Glomerular endothelial cell (primary cell): ENCODE data around the gene CCDC200. TPM values are rescaled to one million over a fixed set of nuclear protein-coding genes. Genes with fewer than 3 reads are reported as not detected.
"Not testable (repeated sequence)": the region's sequence is repeated elsewhere in the genome, so short reads cannot be mapped to it uniquely, and the experiment has no call there.

Experiments
- DNase-seq: peaks from one replicate; pipeline ENCODE4 v3.0.0-alpha.2; 2011; ENCODE audit warnings: low read depth, low spot score; ENCODE audit errors: extremely low read depth
- total RNA-seq: library from RNA; depleted of rRNA; stranded (reverse); fragments of >200 nt; gene quantifications from 2 replicates; pipeline ENCODE4 v1.2.3, GENCODE V29; 2015

CCDC200 gene
- 1.5 TPM in 1 of 2 replicates, not detected in the other for total RNA-seq

DNA sequence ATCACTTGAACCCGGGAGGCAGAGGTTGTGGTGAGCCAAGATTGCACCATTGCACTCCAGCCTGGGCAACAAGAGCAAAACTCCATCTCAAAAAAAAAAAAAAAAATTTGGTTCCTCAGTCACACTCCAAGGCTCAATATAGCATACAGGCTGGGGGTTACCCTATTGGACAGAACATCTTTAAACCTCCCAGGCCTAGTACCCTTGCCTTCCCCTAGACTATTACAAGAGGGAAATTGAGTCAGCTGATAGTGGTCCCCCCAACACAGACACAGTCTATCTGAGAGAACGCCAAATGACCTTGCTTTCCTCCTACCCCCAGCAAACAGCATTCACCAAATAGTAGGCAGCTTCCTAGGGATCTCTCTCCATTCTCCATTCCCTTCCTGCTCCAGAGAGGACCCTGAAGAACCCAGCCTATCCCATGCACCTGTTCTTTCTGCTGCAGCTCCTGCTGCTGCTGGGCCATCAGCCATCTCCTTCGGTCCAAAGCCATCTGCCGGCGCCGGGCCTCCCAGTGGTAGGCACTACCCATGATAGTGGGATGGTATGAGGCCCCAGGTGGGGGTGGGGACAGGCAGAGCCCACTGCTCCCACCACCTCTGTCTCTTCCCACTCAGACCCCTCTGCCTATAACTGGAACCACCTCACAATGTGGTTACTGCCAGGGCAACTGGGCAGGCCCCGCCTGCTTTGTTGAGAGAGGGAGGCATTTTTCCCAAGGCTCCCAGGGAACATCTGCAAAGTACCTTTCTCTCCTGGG, at the start of gene CCDC200:
Gene CCDC200, minus strand, starts transcription at position 604 of the 763 bp plus-strand sequence. Its CDS starts 69 bp downstream, at position 535.
- not testable (repeated sequence) for DNase-seq

DNA sequence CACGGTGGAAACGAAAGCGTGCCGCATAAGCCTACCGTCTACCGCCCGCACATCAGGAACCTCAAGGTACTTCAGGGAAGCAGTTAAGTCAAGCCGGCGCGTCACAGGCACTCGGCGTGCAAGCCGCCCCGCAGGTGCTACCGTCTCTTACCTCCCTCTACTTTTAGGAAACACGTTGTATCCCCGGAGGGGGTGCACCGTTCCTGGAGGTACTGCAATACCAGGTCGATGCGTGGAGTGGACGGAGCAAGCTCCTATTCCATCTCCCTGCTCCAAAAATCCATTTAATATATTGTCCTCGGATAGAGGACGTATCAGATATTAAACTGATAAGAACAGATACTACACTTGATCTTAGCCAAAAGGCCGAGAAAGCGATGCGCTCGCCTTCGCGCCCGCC, 44.5 kb upstream of the CCDC200 start:
- not testable (repeated sequence) for DNase-seq

- not testable (repeated sequence) for DNase-seq
Observed at GRCh38 chr17:43272483-43272882, 44.1 kb upstream of the CCDC200 start.

- not testable (repeated sequence) for DNase-seq
Observed at GRCh38 chr17:43270552-43271504, 42.4 kb upstream of the CCDC200 start.

GRCh38 chr17:43246456-43246855, 18.0 kb upstream of the CCDC200 start:
- DNase-seq: not testable (repeated sequence)

DNA sequence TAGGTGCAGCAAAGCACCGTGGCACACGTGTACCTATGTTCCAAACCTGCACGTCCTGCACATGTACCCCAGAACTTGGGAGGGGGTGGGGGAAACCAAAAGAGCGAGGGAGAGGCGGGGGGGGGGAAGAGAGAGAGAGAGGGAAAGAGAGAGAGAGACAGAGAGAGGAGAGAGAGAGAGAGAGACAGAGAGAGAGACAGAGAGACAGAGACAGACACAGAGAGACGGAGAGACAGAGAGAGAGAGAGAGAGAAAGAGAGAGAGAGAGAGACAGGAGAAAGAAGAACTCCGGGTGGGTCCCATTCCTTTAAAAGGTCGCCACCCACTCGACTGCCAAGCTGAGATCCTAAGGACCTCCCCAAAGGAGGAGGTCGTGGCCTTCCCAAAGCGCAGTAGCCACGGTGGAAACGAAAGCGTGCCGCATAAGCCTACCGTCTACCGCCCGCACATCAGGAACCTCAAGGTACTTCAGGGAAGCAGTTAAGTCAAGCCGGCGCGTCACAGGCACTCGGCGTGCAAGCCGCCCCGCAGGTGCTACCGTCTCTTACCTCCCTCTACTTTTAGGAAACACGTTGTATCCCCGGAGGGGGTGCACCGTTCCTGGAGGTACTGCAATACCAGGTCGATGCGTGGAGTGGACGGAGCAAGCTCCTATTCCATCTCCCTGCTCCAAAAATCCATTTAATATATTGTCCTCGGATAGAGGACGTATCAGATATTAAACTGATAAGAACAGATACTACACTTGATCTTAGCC, 12.4 kb upstream of the CCDC200 start:
- DNase-seq: not testable (repeated sequence)

GRCh38 chr17:43239597-43239996, 11.2 kb upstream of the CCDC200 start:
- not testable (repeated sequence) for DNase-seq

DNA sequence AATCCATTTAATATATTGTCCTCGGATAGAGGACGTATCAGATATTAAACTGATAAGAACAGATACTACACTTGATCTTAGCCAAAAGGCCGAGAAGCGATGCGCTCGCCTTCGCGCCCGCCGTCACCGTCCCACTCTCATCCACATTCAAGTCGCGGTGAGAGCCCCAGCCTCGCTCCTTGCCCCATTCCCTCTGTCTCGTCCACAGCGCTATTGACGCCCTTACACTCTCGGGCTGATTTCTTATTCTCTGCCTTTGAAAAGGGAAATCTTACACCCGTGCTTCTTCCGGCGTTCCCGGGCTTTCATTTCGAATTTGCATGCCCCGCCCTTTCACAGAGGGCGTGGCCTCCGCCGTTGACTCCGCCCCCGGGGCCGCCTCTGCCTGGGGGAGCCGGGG, 5.5 kb upstream of the CCDC200 start, which contains the start of gene RNU2-1:
Gene RNU2-1, minus strand, starts transcription at position 101 of the 400 bp plus-strand sequence.
- DNase-seq: not testable (repeated sequence)

GRCh38 chr17:43233263-43233662, 4.8 kb upstream of the CCDC200 start:
- DNase-seq: not testable (repeated sequence)

- DNase-seq: not testable (repeated sequence)
Observed at GRCh38 chr17:43232021-43232699, 3.7 kb upstream of the CCDC200 start.

GRCh38 chr17:43231205-43232020, 3.0 kb upstream of the CCDC200 start:
- not testable (repeated sequence) for DNase-seq

GRCh38 chr17:43226393-43226792, 2.0 kb downstream of the CCDC200 start:
- DNase-seq: no peak

DNA sequence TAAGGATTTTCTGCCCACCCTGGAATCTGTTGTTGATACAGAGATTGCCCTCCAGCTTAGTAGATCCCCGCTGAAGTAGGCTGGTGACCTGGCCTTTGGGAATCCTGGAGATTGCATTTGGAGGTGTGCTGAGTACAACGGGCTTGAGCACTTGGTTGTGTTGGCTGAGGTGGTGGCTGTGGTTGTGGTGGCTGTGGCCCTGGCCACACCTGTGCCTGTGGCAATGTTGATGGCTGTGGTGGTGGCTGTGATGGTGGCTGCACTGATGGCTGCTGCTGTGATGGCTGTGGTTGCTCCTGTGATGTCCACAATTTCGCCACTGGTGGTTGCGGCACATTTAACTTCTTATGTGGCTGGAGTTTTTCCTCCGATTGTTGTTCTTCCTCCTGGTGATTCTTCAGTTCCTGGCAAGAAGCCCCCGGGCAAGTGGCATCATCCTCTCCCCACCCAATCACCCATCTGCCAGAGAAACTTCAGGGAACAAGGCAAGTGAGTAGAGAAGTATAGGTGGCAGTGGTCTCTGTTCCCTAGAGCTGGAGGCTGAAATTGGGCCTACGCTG, 4.2 kb downstream of the CCDC200 start:
- DNase-seq: no peak

GRCh38 chr17:43220511-43221125, 7.8 kb downstream of the CCDC200 start:
- no peak for DNase-seq

DNA sequence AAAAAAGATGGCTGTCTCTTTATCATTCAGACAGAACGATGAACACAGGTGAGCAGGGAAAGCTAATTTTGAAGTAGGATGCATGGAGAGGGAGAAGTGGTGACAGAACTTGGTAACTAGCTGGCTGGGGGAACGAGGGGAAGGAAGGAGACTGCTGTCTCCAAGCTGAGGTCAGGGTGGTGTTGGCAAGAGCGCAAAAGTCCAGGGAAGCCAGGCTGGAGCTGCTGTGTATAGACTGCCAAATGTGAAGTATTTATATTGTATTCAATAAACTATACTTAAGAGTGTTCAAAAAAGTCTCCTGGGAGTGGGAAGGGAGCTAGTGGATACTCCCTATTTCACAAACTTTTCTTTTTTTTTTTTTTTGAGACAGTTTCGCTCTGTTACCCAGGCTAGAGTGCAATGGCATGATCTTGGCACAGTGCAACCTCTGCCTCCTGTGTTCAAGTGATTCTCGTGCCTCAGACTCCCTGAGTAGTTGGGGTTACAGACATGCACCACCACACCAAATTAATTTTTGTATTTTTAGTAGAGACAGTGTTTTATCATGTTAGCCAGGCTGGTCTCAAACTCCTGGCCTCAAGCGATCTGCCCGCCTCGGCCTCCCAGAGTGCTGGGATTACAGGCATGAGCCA, 8.6 kb downstream of the CCDC200 start:
- no peak for DNase-seq

DNA sequence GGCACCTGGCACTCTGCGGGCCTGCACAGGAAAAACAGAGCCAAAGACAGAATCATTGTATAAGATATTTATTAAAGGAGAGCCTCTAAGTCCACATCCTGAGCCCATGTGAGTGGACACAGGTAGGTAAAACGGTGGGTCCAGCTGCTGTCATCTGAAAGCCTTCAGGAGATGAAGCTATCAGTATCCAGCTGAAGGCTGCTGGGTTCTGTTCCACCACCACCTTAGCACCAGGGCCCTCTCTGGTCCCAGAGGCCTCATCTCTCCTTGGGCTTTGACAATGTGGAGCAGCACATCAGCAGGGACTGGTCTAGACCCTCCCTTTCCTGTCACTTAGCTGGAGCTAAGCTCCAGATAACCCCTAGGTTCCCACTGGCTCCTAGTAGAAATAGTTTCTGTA, 9.4 kb downstream of the CCDC200 start:
- no peak for DNase-seq

- no peak for DNase-seq
Observed at GRCh38 chr17:43217614-43218087, 10.8 kb downstream of the CCDC200 start.
